ENCODE measurements around the gene OR2T10. TPM values are rescaled to one million over a fixed set of nuclear protein-coding genes. Genes with fewer than 3 reads are reported as not detected.
"Not testable (repeated sequence)": the region's sequence is repeated elsewhere in the genome, so short reads cannot be mapped to it uniquely, and the experiment has no call there.

OR2T10 gene
- total and polyA plus RNA-seq, 2 of the 8 experiments (the other 6 are each of a cell fraction or from before 2014, with no cell fraction given): not detected

GRCh38 chr1:248574657-248575056, 22.8 kb downstream of the OR2T10 start, which contains the start of gene OR2T34:
Gene OR2T34 (minus strand): TSS chr1:248574757. CDS start chr1:248574757, 0 bp downstream.
- H3K23me2 ChIP-seq (ENCODE audit: low read depth, low read length); H3K36me3 ChIP-seq (ENCODE audit: control insufficient read depth in 2 of 4, insufficient read depth in 4 of 4, low read length in 3 of 4); H3K27ac ChIP-seq (ENCODE audit: low read depth, low read length); H3K9ac ChIP-seq (replicated peaks in 1 of 4; ENCODE audit: extremely low read depth in 1 of 4, low read depth in 3 of 4, low read length in 3 of 4); H3K23ac ChIP-seq (ENCODE audit: insufficient read length); H2BK120ac ChIP-seq (replicated peaks; ENCODE audit: low read depth, low read length); H3K4me3 ChIP-seq (ENCODE audit: extremely low read depth in 1 of 4, insufficient read depth in 2 of 4, low read depth in 3 of 4, low read length in 4 of 4); H2BK12ac ChIP-seq (ENCODE audit: low read depth, low read length); H3K4me1 ChIP-seq (replicated peaks in 1 of 4; ENCODE audit: control insufficient read depth in 3 of 4, insufficient read depth in 4 of 4, low read length in 3 of 4); H2BK15ac ChIP-seq (ENCODE audit: low read length); H3K79me1 ChIP-seq (ENCODE audit: low read depth, low read length); H3K27me3 ChIP-seq (replicated peaks in 1 of 4; ENCODE audit: control insufficient read depth in 3 of 4, extremely low read depth in 1 of 4, insufficient read depth in 3 of 4, low read length in 3 of 4); H4K91ac ChIP-seq (replicated peaks; ENCODE audit: insufficient read length, low read length); H2BK5ac ChIP-seq (ENCODE audit: low read depth, low read length); H3K14ac ChIP-seq (ENCODE audit: insufficient read length); H3K56ac ChIP-seq (replicated peaks; ENCODE audit: insufficient read length, low read depth, low read length); H4K20me1 ChIP-seq (replicated peaks in 1 of 2; ENCODE audit: control insufficient read depth in 1 of 2, insufficient read depth in 2 of 2, low read length in 2 of 2); H4K8ac ChIP-seq (ENCODE audit: extremely low read depth, insufficient read depth, low read length); POLR2A ChIA-PET (ENCODE audit: partially characterized antibody); CTCF ChIA-PET (ENCODE audit: partially characterized antibody); H2AK5ac ChIP-seq (ENCODE audit: low read depth, low read length); H3K4ac ChIP-seq (replicated peaks; ENCODE audit: insufficient read length, low read depth, low read length); H3K18ac ChIP-seq (ENCODE audit: extremely low read depth, low read length); H2AFZ ChIP-seq (ENCODE audit: low read length); H2BK20ac ChIP-seq (ENCODE audit: low read length); DNase-seq (ENCODE audit: low read depth in 1 of 2, low spot score in 2 of 2); H4K5ac ChIP-seq (ENCODE audit: insufficient read length, low read depth, low read length); H3K79me2 ChIP-seq (ENCODE audit: control insufficient read depth in 1 of 2, insufficient read depth in 2 of 2, low read length in 2 of 2); H3K4me2 ChIP-seq (ENCODE audit: insufficient read depth in 1 of 2, low read depth in 2 of 2, low read length in 2 of 2): not testable (repeated sequence)
- peak; percentile 55 for FAIRE-seq
- H3K9me3 ChIP-seq (ENCODE audit: insufficient read depth in 2 of 2, low read depth in 1 of 2, low read length in 1 of 2): peaks cover 12 to 23% of the 10 kb centered on the region in 2 experiments; a peak in 3 of 4 replicates
- 93% methylated on average over 3 of the region's 3 CpGs; no CpG with 5 or more reads in 1 of the 2 experiments for WGBS, 2 experiments (ENCODE audit: extremely low coverage in 1 of 2, insufficient coverage in 1 of 2, insufficient read length in 1 of 2, insufficient replicate concordance in 2 of 2, low coverage in 1 of 2, low lambda C conversion rate in 2 of 2, missing lambda C conversion rate in 1 of 2)

GRCh38 chr1:248573856-248574255, 23.6 kb downstream of the OR2T10 start:
- H3K27me3 ChIP-seq (replicated peaks in 1 of 4; ENCODE audit: control insufficient read depth in 3 of 4, extremely low read depth in 1 of 4, insufficient read depth in 3 of 4, low read length in 3 of 4); H3K23me2 ChIP-seq (ENCODE audit: low read depth, low read length); H3K4me3 ChIP-seq (ENCODE audit: extremely low read depth in 1 of 4, insufficient read depth in 2 of 4, low read depth in 3 of 4, low read length in 4 of 4); H3K36me3 ChIP-seq (ENCODE audit: control insufficient read depth in 2 of 4, insufficient read depth in 4 of 4, low read length in 3 of 4); H3K14ac ChIP-seq (ENCODE audit: insufficient read length); POLR2A ChIA-PET (ENCODE audit: partially characterized antibody); H3K9ac ChIP-seq (replicated peaks in 1 of 4; ENCODE audit: extremely low read depth in 1 of 4, low read depth in 3 of 4, low read length in 3 of 4); H3K27ac ChIP-seq (ENCODE audit: low read depth, low read length); H2AK5ac ChIP-seq (ENCODE audit: low read depth, low read length); H3K4me2 ChIP-seq (ENCODE audit: insufficient read depth in 1 of 2, low read depth in 2 of 2, low read length in 2 of 2); H2BK5ac ChIP-seq (ENCODE audit: low read depth, low read length); DNase-seq (ENCODE audit: low read depth in 1 of 2, low spot score in 2 of 2); H4K91ac ChIP-seq (replicated peaks; ENCODE audit: insufficient read length, low read length); H3K79me1 ChIP-seq (ENCODE audit: low read depth, low read length); H3K79me2 ChIP-seq (ENCODE audit: control insufficient read depth in 1 of 2, insufficient read depth in 2 of 2, low read length in 2 of 2); H3K4me1 ChIP-seq (replicated peaks in 1 of 4; ENCODE audit: control insufficient read depth in 3 of 4, insufficient read depth in 4 of 4, low read length in 3 of 4); H2BK15ac ChIP-seq (ENCODE audit: low read length); H4K20me1 ChIP-seq (replicated peaks in 1 of 2; ENCODE audit: control insufficient read depth in 1 of 2, insufficient read depth in 2 of 2, low read length in 2 of 2); H2AFZ ChIP-seq (ENCODE audit: low read length); H3K4ac ChIP-seq (replicated peaks; ENCODE audit: insufficient read length, low read depth, low read length); H4K8ac ChIP-seq (ENCODE audit: extremely low read depth, insufficient read depth, low read length); H2BK120ac ChIP-seq (replicated peaks; ENCODE audit: low read depth, low read length); H3K23ac ChIP-seq (ENCODE audit: insufficient read length); H3K56ac ChIP-seq (replicated peaks; ENCODE audit: insufficient read length, low read depth, low read length); CTCF ChIA-PET (ENCODE audit: partially characterized antibody); H2BK20ac ChIP-seq (ENCODE audit: low read length); H2BK12ac ChIP-seq (ENCODE audit: low read depth, low read length); FAIRE-seq; H4K5ac ChIP-seq (ENCODE audit: insufficient read length, low read depth, low read length); H3K18ac ChIP-seq (ENCODE audit: extremely low read depth, low read length): not testable (repeated sequence)
- 89% methylated on average over 5 of the region's 8 CpGs; no CpG with 5 or more reads in 1 of the 2 experiments for WGBS, 2 experiments (ENCODE audit: extremely low coverage in 1 of 2, insufficient coverage in 1 of 2, insufficient read length in 1 of 2, insufficient replicate concordance in 2 of 2, low coverage in 1 of 2, low lambda C conversion rate in 2 of 2, missing lambda C conversion rate in 1 of 2)
- H3K9me3 ChIP-seq (ENCODE audit: insufficient read depth in 2 of 2, low read depth in 1 of 2, low read length in 1 of 2): peaks cover 12 to 20% of the 10 kb centered on the region in 2 experiments; a peak in 3 of 4 replicates

Data from H1 (cell line).